HEK293T (cell line): ENCODE data around the gene DOK7.

ENCODE experiments used
- ARNT ChIP-seq: fragments of 450-650 bp; IDR thresholded peaks from 2 replicates; pipeline ENCODE4 v1.6.1; 2017; ENCODE audit warnings: mild to moderate bottlenecking
- BHLHE40 ChIP-seq: fragments of 450-650 bp; IDR thresholded peaks from 2 replicates; pipeline ENCODE4 v1.6.1; 2016; ENCODE audit warnings: mild to moderate bottlenecking, moderate library complexity, borderline replicate concordance
- CTBP1 ChIP-seq: fragments of 450-650 bp; IDR thresholded peaks from 2 replicates; pipeline ENCODE4 v1.6.1; 2016; ENCODE audit warnings: borderline replicate concordance
- ELF4 ChIP-seq: fragments of 450-650 bp; IDR thresholded peaks from 2 replicates; pipeline ENCODE4 v1.6.1; 2017; ENCODE audit warnings: antibody characterized with exemption
- FOXA1 ChIP-seq: fragments of 450-650 bp; IDR thresholded peaks from 2 replicates; pipeline ENCODE4 v1.6.1; 2016; ENCODE audit warnings: mild to moderate bottlenecking
- FOXK2 ChIP-seq: fragments of 450-650 bp; IDR thresholded peaks from 2 replicates; pipeline ENCODE4 v1.6.1; 2016; ENCODE audit warnings: mild to moderate bottlenecking
- FOXM1 ChIP-seq: fragments of 450-650 bp; IDR thresholded peaks from 2 replicates; pipeline ENCODE4 v1.6.1; 2017; ENCODE audit warnings: mild to moderate bottlenecking, borderline replicate concordance
- HDGF ChIP-seq: fragments of 450-650 bp; IDR thresholded peaks from 2 replicates; pipeline ENCODE4 v1.6.1; 2017; ENCODE audit warnings: antibody characterized with exemption, borderline replicate concordance
- NFRKB ChIP-seq: fragments of 450-650 bp; IDR thresholded peaks from 2 replicates; pipeline ENCODE4 v1.6.1; 2016; ENCODE audit warnings: mild to moderate bottlenecking, moderate library complexity
- PKNOX1 ChIP-seq: fragments of 450-650 bp; IDR thresholded peaks from 2 replicates; pipeline ENCODE4 v1.6.1; 2016
- SP1 ChIP-seq: fragments of 450-650 bp; IDR thresholded peaks from 2 replicates; pipeline ENCODE4 v1.6.1; 2017
- SUZ12 ChIP-seq: fragments of 450-650 bp; IDR thresholded peaks from 2 replicates; pipeline ENCODE4 v1.6.1; 2016; ENCODE audit warnings: mild to moderate bottlenecking
- TARDBP ChIP-seq: fragments of 450-650 bp; IDR thresholded peaks from 2 replicates; pipeline ENCODE4 v1.6.1; 2016

- no peak for TF ChIP-seq SP1
- TF ChIP-seq FOXM1: no peak
- TF ChIP-seq HDGF: no peak
- no peak for TF ChIP-seq ARNT
- no peak for TF ChIP-seq FOXA1
- no peak for TF ChIP-seq CTBP1
- no peak for TF ChIP-seq TARDBP
- no peak for TF ChIP-seq PKNOX1
- TF ChIP-seq NFRKB: no peak
- no peak for TF ChIP-seq ELF4
- no peak for TF ChIP-seq SUZ12
- TF ChIP-seq FOXK2: no peak
- no peak for TF ChIP-seq BHLHE40
Measured at GRCh38 chr4:3420606-3420955, 42.5 kb upstream of the DOK7 start.
